GM21786 (cell line): ENCODE data around the gene NPRL2.

Source experiments
- ATAC-seq: cut with Tn5 transposase; IDR thresholded peaks from one replicate; pipeline ENCODE4 v1.9.1; 2021; ENCODE audit not compliant: unreplicated experiment

The NPRL2 gene

GRCh38 chr3:50351323-50351697 is 735 bp upstream of the NPRL2 start:
- no peak for ATAC-seq

DNA sequence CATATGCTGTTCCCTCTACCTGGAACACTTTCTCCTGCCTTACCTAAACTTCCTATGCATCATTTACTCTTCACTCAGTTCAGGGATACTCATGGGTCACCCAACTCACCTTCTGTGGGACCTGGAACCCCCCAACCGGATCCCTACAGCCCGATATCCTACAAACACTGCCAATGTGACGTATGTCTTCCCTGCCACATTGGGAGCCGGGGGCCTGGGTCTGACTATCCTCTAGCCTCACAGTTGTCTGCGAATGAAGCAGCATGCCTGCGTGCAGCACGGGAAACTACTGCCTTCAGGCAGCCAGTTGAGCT is 405 bp downstream of the NPRL2 start:
- ATAC-seq = no peak

DNA sequence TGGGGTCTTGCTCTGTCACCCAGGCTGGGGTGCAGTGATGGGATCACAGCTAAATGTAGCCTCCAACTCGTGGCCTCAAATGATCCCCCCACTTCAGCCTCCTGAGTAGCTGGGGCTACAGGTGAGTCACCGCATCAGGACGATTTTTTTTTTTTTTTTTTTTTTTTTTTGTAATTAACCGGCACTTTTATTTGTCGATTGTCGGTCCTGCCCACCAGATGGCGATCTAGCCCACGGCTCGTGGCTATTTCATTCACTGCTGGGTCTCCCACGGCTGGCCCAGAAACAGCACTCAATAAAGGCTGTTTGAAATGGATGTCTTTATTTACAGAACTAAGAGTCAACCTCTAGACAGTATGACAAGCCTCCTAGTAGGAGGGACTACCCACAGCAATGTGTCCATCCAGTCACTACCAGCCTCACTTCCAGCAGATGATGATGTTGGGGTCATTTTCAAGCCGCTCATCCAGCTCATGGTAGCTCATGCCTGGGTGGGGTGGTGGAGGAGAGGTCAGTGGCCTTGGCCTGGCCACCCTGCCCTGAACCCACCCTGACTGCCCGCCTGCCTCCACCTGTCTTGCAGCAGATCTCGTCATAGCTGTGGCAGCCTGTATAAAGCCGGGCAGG is 3.3 kb downstream of the NPRL2 start:
- no peak for ATAC-seq

DNA sequence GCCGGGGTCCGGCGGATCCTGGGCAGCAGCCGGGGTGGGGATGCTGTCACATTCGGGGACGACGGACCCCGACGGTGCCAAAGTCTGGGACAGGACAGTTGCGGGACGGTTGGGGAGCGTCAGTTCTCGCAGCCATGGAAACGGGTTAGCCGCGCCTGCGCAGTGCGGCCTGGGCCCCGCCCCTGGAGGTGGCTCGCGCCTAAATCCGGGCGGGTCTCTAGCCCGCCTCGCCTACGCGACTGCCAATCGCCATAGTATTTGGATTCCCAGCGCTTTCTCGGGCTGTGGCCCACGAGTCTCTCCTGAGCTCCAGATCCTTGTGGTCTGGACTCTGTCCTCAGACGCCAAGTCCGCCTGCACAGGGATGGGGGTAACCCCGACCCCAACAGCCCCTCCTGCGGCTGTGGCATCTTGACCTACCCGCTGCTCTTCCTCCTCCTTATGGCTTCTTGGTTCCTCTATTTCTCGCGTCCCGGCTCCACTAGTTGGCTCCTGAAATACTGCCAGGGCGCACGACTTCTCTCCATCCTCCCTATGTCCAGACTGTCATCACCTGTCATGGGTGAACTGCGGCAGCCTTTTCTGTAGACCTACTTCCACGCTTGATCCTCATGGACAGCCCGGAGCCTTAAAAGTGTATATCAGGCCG is 4.9 kb downstream of the NPRL2 start, which contains the start of gene ZMYND10:
Gene ZMYND10, minus strand, starts transcription at position 147 of the 649 bp plus-strand sequence. CDS start 153 bp downstream, outside the sequence.
- no peak for ATAC-seq

DNA sequence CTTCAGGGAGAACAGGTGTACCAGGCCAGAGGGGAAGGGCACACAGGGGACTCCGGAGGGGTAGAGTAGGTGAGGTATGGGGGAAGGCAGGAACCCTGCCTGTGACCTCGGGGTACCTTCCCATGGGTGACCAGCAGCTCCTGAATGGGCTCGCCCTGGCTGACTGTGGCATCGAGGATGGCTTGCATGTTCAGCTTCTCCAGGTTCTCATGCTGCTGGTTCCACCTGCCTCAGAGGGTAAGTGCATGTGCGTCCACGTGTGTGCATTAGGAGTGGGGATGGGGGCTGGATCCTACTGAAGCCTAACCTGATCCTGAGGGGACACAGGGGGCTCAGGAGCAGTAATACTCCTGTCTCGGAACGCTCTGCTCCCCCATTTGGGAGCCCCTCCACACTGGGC is 5.6 kb downstream of the NPRL2 start:
- no peak for ATAC-seq

GRCh38 chr3:50342813-50343633 is 7.6 kb downstream of the NPRL2 start:
- no peak for ATAC-seq

DNA sequence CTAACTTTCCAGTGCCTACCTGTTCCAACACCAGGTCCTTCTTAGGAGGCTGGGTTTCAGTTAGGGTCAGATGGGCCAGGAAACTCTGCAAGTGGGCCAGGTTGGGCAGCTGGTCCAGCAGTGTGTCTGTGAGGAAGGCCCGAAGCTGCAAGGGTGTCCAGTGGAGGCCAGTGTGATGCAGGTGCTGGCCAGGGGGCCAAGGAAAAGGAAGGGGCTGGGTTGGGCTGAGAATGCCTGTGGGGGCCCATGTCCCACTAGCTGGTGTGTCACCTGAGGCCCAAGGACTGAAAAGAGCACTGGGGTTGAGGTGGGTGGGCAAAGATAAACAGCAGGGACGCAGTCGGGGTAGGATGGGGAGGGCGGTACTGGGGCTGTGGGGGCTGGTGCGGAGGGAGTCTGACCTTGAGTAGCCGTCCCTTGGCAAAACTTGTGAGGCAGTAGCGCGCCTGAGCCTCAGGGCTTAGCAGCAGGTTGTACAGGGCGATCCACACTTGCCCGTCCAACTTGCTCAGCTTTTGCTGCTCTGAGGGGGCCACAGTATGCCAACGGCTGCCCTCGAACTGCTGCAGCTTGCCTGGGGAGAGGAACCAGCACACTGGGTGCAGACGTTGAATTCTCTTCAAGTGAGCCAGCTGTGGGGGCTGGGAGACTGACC is 8.5 kb downstream of the NPRL2 start:
- ATAC-seq = no peak

DNA sequence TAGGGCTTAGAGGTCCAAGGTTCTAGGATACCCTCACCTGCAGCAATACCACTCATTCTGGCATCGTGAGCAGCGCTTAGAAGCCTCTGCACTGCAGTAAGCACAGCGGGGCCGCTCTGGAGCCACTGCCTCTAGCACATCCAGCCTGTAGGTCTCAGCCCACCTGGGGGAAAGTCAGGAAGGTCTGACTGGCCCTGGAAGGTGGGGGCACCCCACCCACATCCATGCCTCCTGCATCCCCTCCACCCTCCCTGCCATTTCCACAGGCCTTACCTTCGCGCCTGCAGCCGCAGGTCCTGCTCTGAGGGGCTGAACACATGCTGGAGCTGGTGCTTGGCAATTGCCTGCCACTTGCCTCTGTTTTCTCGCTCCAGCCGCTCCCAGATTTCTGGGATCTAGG is 9.0 kb downstream of the NPRL2 start:
- no peak for ATAC-seq

DNA sequence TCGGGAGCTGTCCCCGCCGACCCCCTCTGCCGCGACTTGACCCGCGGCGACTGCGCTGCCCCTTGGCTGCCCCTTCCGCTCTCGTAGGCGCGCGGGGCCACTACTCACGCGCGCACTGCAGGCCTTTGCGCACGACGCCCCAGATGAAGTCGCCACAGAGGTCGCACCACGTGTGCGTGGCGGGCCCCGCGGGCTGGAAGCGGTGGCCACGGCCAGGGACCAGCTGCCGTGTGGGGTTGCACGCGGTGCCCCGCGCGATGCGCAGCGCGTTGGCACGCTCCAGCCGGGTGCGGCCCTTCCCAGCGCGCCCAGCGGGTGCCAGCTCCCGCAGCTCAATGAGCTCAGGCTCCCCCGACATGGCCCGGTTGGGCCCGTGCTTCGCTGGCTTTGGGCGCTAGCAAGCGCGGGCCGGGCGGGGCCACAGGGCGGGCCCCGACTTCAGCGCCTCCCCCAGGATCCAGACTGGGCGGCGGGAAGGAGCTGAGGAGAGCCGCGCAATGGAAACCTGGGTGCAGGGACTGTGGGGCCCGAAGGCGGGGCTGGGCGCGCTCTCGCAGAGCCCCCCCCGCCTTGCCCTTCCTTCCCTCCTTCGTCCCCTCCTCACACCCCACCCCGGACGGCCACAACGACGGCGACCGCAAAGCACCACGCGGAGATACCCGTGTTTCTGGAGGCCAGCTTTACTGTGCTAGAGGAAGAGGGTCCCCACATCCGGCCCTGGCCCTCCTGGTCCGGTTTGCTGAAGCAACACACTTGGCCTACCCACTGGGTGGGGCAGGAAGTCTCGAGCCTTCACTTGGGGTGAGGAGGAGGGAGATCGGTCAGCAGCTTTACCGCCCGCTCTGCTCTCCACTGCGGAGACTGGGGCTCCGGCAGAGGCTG is 9.9 kb downstream of the NPRL2 start, which contains the start of gene RASSF1:
Gene RASSF1, minus strand, starts transcription at position 389 of the 882 bp plus-strand sequence. Its CDS starts 31 bp downstream, at position 358.
- no peak for ATAC-seq

GRCh38 chr3:50340147-50340447 is 10.5 kb downstream of the NPRL2 start:
- ATAC-seq = no peak

GRCh38 chr3:50339485-50340146 is 11.0 kb downstream of the NPRL2 start:
- ATAC-seq = no peak

GRCh38 chr3:50338965-50339364 is 11.6 kb downstream of the NPRL2 start:
- ATAC-seq = no peak

DNA sequence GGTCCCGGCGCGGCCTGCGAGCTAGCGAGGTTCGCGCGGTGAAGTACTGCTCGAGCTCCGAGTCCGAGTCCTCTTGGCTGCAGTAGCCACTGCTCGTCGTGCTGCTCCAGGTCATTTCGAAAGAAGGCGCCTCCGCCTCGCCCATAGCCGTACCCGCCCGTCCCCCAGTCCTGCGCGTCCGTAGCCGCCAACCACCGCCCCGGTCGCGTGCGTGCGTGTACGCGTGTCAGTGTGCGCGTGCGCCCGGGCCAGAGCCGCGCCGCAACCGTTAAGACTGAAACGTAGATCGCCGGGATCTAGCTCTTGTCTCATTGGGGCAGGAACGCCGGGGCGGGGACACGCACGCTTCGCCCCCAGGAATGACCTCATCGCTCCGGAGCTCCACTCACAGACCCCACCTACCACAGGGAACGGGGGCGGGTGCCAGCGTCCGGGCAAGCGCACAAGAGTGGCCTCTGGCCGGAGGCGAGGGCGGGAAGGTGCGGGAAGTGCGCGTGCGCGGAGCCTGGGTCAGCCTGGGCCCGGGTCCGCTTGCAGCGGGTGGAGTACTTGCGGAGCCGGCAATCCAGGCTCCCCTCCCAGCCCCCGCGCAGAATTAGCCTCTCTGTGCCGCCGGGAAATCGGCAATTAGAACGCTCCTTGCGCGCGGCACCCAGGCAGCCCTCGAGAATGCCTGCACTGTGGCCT is 13.3 kb downstream of the NPRL2 start:
- ATAC-seq = peak; percentile 74

- ATAC-seq = peak; percentile 16
These were observed 14.0 kb downstream of the NPRL2 start for GRCh38 chr3:50336452-50337174.

DNA sequence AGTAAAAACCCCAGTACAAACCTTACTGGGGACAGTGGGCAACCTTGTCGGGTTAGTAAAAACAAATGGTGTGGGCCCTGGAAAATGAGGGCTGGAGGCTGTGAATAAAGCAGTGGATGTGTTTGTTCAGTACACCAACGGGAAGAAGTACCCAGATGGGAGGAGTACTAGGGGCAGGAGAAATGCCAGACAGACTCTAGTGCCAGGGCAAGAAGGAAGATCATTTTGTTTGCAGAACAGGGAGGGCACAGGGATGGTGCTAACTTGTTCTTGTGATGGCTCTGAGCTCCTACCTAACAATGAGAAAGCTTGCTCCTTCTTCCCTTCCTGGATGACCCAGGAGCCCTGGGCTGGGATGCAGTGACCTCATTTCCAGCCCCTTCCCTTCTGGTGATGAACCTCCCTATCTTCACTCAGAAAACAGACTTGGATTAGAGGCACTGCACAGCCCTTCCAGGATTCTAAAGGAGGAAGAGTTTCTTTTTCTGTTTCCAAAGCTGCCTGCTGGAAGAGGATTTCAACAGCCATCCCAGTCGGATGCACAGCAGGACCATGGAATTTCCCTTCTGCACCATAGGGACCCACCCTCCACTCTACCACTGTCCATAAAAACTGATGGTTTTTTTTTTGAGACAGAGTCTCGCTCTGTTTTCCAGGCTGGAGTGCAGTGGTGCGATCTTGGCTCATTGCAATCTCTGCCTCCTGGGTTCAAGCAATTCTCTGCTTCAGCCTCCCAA is 16.1 kb downstream of the NPRL2 start:
- ATAC-seq = no peak

- ATAC-seq = no peak
These were observed 16.7 kb downstream of the NPRL2 start for GRCh38 chr3:50333744-50334328.

GRCh38 chr3:50331364-50331907 is 19.1 kb downstream of the NPRL2 start:
- ATAC-seq = no peak

DNA sequence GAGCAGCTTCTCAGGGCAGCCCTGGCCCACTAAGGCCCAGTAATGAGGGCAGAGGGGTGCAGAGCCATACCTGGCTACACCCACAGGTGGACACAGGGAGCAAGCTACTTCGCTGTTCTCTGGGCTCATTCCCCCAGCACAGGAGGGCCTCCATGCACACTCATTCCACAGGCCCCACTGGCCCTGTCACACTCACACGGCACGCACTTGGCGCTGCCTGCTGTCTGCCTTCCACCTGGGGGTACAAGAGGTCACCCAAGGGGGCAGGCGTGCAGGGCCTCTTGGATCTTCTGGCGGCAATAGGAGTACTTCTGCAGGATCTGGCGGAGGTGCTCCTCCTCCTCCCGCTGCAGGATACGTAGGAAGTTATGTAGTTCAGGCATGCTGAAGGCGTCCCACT is 20.2 kb downstream of the NPRL2 start:
- ATAC-seq = no peak
